Heart right ventricle (tissue), 16 donors: ENCODE measurements around the gene PRKCQ. TPM values are rescaled to one million over a fixed set of nuclear protein-coding genes. Genes with fewer than 3 reads are reported as not detected.
"Not testable (repeated sequence)": the region's sequence is repeated elsewhere in the genome, so short reads cannot be mapped to it uniquely, and the experiment has no call there.

Source experiments
- ATAC-seq, 8 donors: fragments of 200-7000 bp; cut with Tn5 transposase; one replicate each; pipeline ENCODE4 v1.9.1; 2020; ENCODE audit warnings: mild to moderate bottlenecking in 8 of 8, moderate library complexity in 8 of 8, moderate number of reproducible peaks in 1 of 8
- DNase-seq, 2 donors: peaks; one replicate each; pipeline ENCODE4 v3.0.0-alpha.2; 2020
- H3K27ac ChIP-seq, 10 donors: fragments of 200-600 bp; sonication (generic) in 2 of 10; one replicate each; pipeline versions ENCODE4 v1.5.0 to v1.8.0; 2020 to 2022; ENCODE audit warnings: mild to moderate bottlenecking in 3 of 10
- H3K27me3 ChIP-seq, 7 donors: fragments of 200-600 bp; one replicate each; pipeline ENCODE4 v1.8.0; 2021 to 2022; ENCODE audit warnings: mild to moderate bottlenecking in 2 of 7
- H3K36me3 ChIP-seq, 9 donors: fragments of 200-600 bp; sonication (generic) in 1 of 9; one replicate each; pipeline versions ENCODE4 v1.5.0 to v1.8.0; 2020 to 2022; ENCODE audit warnings: mild to moderate bottlenecking in 2 of 9
- H3K4me1 ChIP-seq, 9 donors: fragments of 200-600 bp; sonication (generic) in 1 of 9; one replicate each; pipeline versions ENCODE4 v1.5.0 to v1.8.0; 2020 to 2022; ENCODE audit warnings: mild to moderate bottlenecking in 4 of 9
- H3K4me3 ChIP-seq, 10 donors: fragments of 200-600 bp; sonication (generic) in 2 of 10; one replicate each; pipeline versions ENCODE4 v1.5.0 to v1.8.0; 2020 to 2022; ENCODE audit warnings: mild to moderate bottlenecking in 7 of 10, moderate library complexity in 2 of 10
- H3K9me3 ChIP-seq, 11 donors: fragments of 200-600 bp in 10 of 11; sonication (generic) in 2 of 11; one replicate each; pipeline versions ENCODE4 v1.5.0 to v1.8.0; 2013 to 2022; ENCODE audit warnings: mild to moderate bottlenecking in 2 of 11, control low read depth in 1 of 11, moderate library complexity in 1 of 11
- CTCF ChIP-seq, 9 donors: fragments of 200-600 bp; sonication (generic) in 2 of 9; IDR thresholded peaks; one replicate each; pipeline versions ENCODE4 v1.5.0 to v1.8.0; 2021 to 2022; ENCODE audit warnings: antibody characterized with exemption in 9 of 9, mild to moderate bottlenecking in 5 of 9, moderate library complexity in 1 of 9
- whole genome bisulfite sequencing, 2 donors: extraction: QIAGEN DNeasy Blood & Tissue Kit; methylation state at CpG; one replicate each; pipeline ENCODE4 v1.1.7; 2013; ENCODE audit warnings: inconsistent platforms in 1 of 2; 5-methylcytosine and 5-hydroxymethylcytosine counted together
- intact Hi-C, 10 donors: fragments of 100-400 bp; cut with DNase I; formaldehyde crosslinking; loops; one replicate each; pipeline versions ENCODE4 v1.11.1 to v1.14.2; 2022
- polyA plus RNA-seq, 2 donors: library from polyadenylated mRNA; stranded (reverse); fragments of 200-250 nt; gene quantifications; one replicate each; pipeline ENCODE4 v1.2.3, GENCODE V29; 2013
- total RNA-seq, 10 donors: library from RNA; stranded (reverse); fragmentation: NEBNext Ultra II Directional in 3 of 10; extraction: Animal tissue kit (Norgen Biotek cat#: 25700) in 3 of 10; gene quantifications; one replicate each; pipeline versions ENCODE4 v1.2.1 to v1.2.4, GENCODE V29; 2021 to 2023
- donor health status: Arrhythmogenic right ventricular cardiomyopathy.
- donor health status: ischemic (EF 13 %, LVEDD 7.1; RV severe dilation, severe dysfunction).
- donor health status: healthy with polysubstance abuse.
- donor health status: DM: no; HTN: yes; CAD: no.
- donor health status: DM: no; HTN: no; CAD: no.
- donor health status: ischemic (EF 25% LVEDD 6.9; RV normal size, moderate dysfunction).
- donor health status: ischemic (EF 25% LVEDD 5.7; RV mildly dilated, moderate dysfunction).
- donor health status: healthy.
- donor health status: DM: yes; HTN: yes; CAD: no.
- donor health status: Ischemic cardiomyopathy.
- donor health status: ischemic (EF 35%, LVEDD 5.7; RV mildly dilated, moderate dysfunction).
- donor health status: nonischemic (EF 11% LVEDD 7.7; RV severe dilation, severe dysfunction).
- donor health status: DM: yes; HTN: yes; CAD: no.
- donor health status: PGD.
- donor health status: ischemic (EF 29% LVEDD 5.4; RV normal size, mild dysfunction).
- donor health status: nonischemic (EF 23%, LVEDD 6.1; RV moderate dilation, normal function).

PRKCQ gene
- total and polyA plus RNA-seq, 12 donors = 0.04 to 2.0 (median 0.27) TPM; not detected in 2

DNA sequence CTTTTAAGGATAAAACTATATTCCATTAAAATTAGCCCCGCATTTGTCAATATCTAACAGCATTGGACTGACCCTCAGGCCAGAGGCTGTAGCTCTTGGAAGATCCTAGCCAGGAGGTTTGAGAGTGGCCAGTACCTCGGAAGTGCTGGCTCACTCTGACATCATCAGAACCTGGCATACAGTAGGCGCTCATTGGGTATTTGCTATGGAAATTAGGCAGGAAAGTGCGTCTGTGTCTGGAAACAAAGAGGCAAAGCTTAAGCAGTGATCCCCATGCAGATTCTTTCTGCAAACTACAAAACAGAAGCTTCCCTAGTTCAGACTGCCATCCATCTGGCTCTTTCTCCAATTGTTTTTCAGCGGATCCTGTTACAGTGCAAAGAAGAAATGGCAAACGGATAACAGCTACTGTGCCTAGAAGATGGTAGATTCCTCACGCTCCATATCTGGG lies 1.7 kb upstream of the PRKCQ start:
- DNase-seq (no peak), ATAC-seq (no peak)
- H3K36me3 ChIP-seq = no peaks in the 10 kb centered on the region
- no peak for TF ChIP-seq CTCF (IDR thresholded peaks at IDR 0.05)
- peak overlapping the region in 1 of 10 donors; percentile 90 for H3K27ac ChIP-seq
- 83 to 87% methylated on average over 7 of the region's 7 CpGs for whole genome bisulfite sequencing, 2 donors
- no peaks in the 10 kb centered on the region for H3K9me3 ChIP-seq
- H3K4me1 ChIP-seq = peaks cover 0 to 14% (median 4%) of the 10 kb centered on the region in 9 donors
- peak overlapping the region in 1 of 10 donors; percentile 73 for H3K4me3 ChIP-seq
- peaks cover 0 to 69% (median 41%) of the 10 kb centered on the region in 7 donors for H3K27me3 ChIP-seq
- intact Hi-C loops = loop anchor here in 4 of 10 donors (5.0 to 10.0 kb wide), 4 partner anchors 63 to 100 kb away; no protein-coding TSS in a partner anchor

- Histone ChIP-seq H3K27me3 (peaks cover 0 to 70% (median 41%) of the 10 kb centered on the region in 7 donors), H3K4me1 (peaks cover 0 to 16% (median 4%) of the 10 kb centered on the region in 9 donors), H3K4me3 (peak overlapping the region in 1 of 10 donors; percentile 73), H3K27ac (peak overlapping the region in 1 of 10 donors; percentile 90)
- 63 to 70% methylated on average over 7 of the region's 7 CpGs for WGBS, 2 donors
- H3K9me3 ChIP-seq, ATAC-seq, DNase-seq, H3K36me3 ChIP-seq: not testable (repeated sequence)
- intact Hi-C loops = loop anchor here in 4 of 10 donors (5.0 to 10.0 kb wide), 4 partner anchors 64 to 101 kb away; no protein-coding TSS in a partner anchor
These were observed 1.1 kb upstream of the PRKCQ start for GRCh38 chr10:6581223-6581622.

DNA sequence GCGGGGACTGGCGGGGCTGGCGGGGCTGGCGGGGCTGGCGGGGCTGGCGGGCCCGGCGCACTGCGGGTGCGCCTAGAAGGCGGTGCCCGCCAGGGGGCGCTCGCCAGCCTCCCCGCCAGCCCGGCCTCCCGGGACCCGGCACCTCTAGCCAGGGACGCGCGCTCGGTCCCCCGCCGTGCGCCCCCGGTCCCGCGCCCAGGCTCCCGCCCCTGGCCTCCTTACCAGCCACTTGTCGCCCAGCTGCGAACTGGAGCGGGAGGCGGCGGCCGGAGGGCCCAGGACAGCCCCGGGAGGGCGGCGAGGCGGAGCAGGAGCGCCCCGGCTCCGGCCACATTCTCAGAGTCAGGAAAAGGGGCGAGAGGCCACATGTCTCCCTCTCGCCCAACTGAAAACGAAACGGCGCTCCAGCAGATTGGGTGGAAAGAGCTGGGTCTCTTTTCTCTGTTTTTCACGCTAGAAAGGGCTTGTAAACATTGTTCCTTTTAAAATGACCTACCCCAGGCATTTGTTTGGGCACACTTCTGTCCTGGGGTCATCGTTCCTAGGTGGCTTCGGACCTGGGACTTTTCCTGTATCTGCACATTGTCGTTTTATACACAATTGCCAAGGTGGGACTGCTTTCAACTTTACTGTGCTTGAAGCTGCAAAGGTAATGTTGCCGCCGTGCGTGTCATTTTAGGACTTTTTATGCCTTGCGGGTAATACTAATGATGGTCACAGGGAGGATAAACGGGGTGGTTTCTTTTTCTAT lies 378 bp upstream of the PRKCQ start:
- H3K27me3 ChIP-seq = peaks cover 0 to 74% (median 39%) of the 10 kb centered on the region in 7 donors
- intact Hi-C loops = loop anchor here in 4 of 10 donors (5.0 to 10.0 kb wide), 4 partner anchors 64 to 102 kb away; no protein-coding TSS in a partner anchor

DNA sequence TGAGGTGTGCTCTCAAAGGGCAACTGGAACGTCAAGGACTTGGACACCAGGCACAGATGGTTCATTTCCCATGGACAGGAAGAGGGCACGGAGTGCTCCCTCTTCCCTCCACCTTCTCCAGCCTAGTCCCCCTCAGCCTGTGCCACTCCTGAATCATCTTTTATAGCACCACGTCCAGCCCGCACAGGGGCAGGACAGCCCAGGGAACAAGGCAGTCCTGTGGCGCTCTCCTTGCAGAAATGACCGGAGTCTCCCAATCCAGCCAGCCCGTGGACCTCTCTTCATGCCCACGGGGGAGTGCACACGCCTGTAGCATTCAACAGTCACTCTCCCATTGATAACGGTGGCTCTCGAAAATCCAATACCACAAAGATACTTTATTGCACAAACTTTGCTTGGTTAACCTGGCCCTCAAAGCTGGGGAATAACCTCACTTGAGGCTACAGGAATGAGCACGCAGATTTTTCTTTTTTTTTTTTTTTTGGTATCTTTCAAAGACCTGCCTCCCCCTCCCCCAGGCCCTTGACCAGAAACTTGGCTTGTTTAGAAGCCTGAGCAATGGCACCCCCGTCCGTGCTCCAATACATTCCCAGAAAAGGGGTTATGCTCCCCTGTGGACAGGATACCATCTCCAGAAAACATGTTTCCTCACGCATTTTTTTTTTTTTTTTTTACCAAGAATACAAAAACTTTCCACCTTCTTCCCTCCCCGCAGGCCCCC lies 733 bp downstream of the PRKCQ start:
- ATAC-seq (no peak), DNase-seq (no peak)
- WGBS, 2 donors = 24 to 28% methylated on average over 16 of the region's 16 CpGs

More for the DNA sequence above, 378 bp upstream of the PRKCQ start:
- no peaks in the 10 kb centered on the region for H3K36me3 ChIP-seq
- peak overlapping the region in 2 of 10 donors; percentile 25 to 90 for H3K27ac ChIP-seq
- no peaks in the 10 kb centered on the region for H3K9me3 ChIP-seq
- peaks cover 0 to 23% (median 4%) of the 10 kb centered on the region in 9 donors for H3K4me1 ChIP-seq
- peak; percentile 33 to 74 for DNase-seq
- ATAC-seq = peak; percentile 57 to 93 (median 86)
- TF ChIP-seq CTCF (IDR thresholded peaks at IDR 0.05) = peak; percentile 36 to 69 (median 48)
- WGBS, 2 donors = 4% methylated on average over 50 to 56 of the region's 56 CpGs
- peak overlapping the region in 9 of 10 donors; percentile 44 to 73 (median 52) for H3K4me3 ChIP-seq

More for the DNA sequence above, 733 bp downstream of the PRKCQ start:
- Histone ChIP-seq H3K4me1 (peaks cover 0 to 23% (median 4%) of the 10 kb centered on the region in 9 donors), H3K27me3 (peaks cover 0 to 72% (median 39%) of the 10 kb centered on the region in 7 donors), H3K4me3 (peak overlapping the region in 8 of 10 donors; percentile 33 to 73 (median 52)), H3K27ac (peak overlapping the region in 1 of 10 donors; percentile 90), H3K9me3 (no peaks in the 10 kb centered on the region), H3K36me3 (no peaks in the 10 kb centered on the region)
- TF ChIP-seq CTCF (IDR thresholded peaks at IDR 0.05) = no peak
- intact Hi-C loops = loop anchor here in 1 of 10 donors (10.0 kb wide), 1 partner anchor 105 kb away; no protein-coding TSS in a partner anchor
